SU-DHL-6 (cell line): ENCODE data around the gene HORMAD1.

Source experiments
- H2AFZ ChIP-seq: fragments of 200-600 bp; sonication (generic); 2 replicates; pipeline ENCODE4 v1.6.1; 2014; ENCODE audit warnings: low read depth, mild to moderate bottlenecking, moderate library complexity, mixed read lengths, antibody characterized with exemption, low read length; ENCODE audit not compliant: severe bottlenecking
- H3F3A ChIP-seq: fragments of 200-600 bp; shearing (Covaris generic); 2 replicates; pipeline ENCODE4 v1.6.0; 2016; ENCODE audit warnings: antibody characterized with exemption, mild to moderate bottlenecking; ENCODE audit not compliant: insufficient read depth
- H3K27ac ChIP-seq: fragments of 200-600 bp; sonication (generic); 2 replicates; pipeline ENCODE4 v1.5.1; 2016; ENCODE audit warnings: low read depth, mild to moderate bottlenecking, low read length, moderate library complexity, mixed read lengths
- H3K27me3 ChIP-seq: fragments of 200-600 bp; sonication (generic), shearing (Covaris generic); 2 replicates; pipeline ENCODE4 v1.6.0; 2014; ENCODE audit warnings: mild to moderate bottlenecking, low read length
- H3K36me3 ChIP-seq: fragments of 200-600 bp; sonication (generic); 2 replicates; pipeline ENCODE4 v1.6.1; 2014; ENCODE audit warnings: mild to moderate bottlenecking, low read length, mixed read lengths
- H3K4me2 ChIP-seq: fragments of 300-600, 200-600 bp; shearing (Covaris generic), sonication (generic); 2 replicates; pipeline ENCODE4 v1.6.0; 2014; ENCODE audit warnings: low read length, low read depth, mild to moderate bottlenecking; ENCODE audit not compliant: poor library complexity, severe bottlenecking
- H3K4me3 ChIP-seq: fragments of 200-600 bp; sonication (generic); 2 replicates; pipeline ENCODE4 v1.5.1; 2014; ENCODE audit warnings: antibody characterized with exemption, low read length, mild to moderate bottlenecking, mixed read lengths; ENCODE audit not compliant: insufficient read depth, poor library complexity, severe bottlenecking
- H3K79me2 ChIP-seq: fragments of 200-600 bp; sonication (generic); 2 replicates; pipeline ENCODE4 v1.6.1; 2014; ENCODE audit warnings: mild to moderate bottlenecking, low read length, moderate library complexity; ENCODE audit not compliant: insufficient read depth
- H3K9ac ChIP-seq: fragments of 200-600 bp; sonication (generic); 2 replicates; pipeline ENCODE4 v1.7.0; 2014; ENCODE audit warnings: mild to moderate bottlenecking, low read length
- H3K9me2 ChIP-seq: fragments of 200-600 bp; sonication (generic); replicated peaks from 2 replicates; pipeline ENCODE4 v1.6.1; 2014; ENCODE audit warnings: low read length; ENCODE audit not compliant: insufficient read depth
- H3K9me3 ChIP-seq: fragments of 200-600 bp; sonication (generic); 2 replicates; pipeline ENCODE4 v1.6.1; 2014; ENCODE audit warnings: low read length, mixed read lengths; ENCODE audit not compliant: insufficient read depth
- H4K20me1 ChIP-seq: fragments of 200-600 bp; sonication (generic); 2 replicates; pipeline ENCODE4 v1.6.1; 2014; ENCODE audit warnings: low read depth, mild to moderate bottlenecking, antibody characterized with exemption, low read length, moderate library complexity, mixed read lengths
- EZH2phosphoT487 ChIP-seq: fragments of 200-600 bp; sonication (generic), shearing (Covaris generic); conservative IDR thresholded peaks from 2 replicates; pipeline ENCODE4 v1.6.1; 2018; ENCODE audit warnings: mild to moderate bottlenecking, antibody characterized with exemption, low read length, moderate library complexity, mixed read lengths
- TF ChIP-seq, protein P1 (sequence below): fragments of 200-600 bp; sonication (generic); IDR thresholded peaks from one replicate; pipeline ENCODE4 v1.5.1; 2017; ENCODE audit warnings: antibody characterized with exemption, mild to moderate bottlenecking, low read length, moderate library complexity; ENCODE audit not compliant: insufficient read depth, poor library complexity, severe bottlenecking

The HORMAD1 gene

GRCh38 chr1:150686275-150686674 lies 34.4 kb downstream of the HORMAD1 start:
- H3K9me2 ChIP-seq, result no peaks in the 10 kb centered on the region
- no peak overlapping the region for H3K4me2 ChIP-seq
- H3K27ac ChIP-seq, result no peak overlapping the region
- H3K79me2 ChIP-seq, result no peaks in the 10 kb centered on the region
- H2AFZ ChIP-seq, result no peak overlapping the region
- TF ChIP-seq EZH2phosphoT487, result no peak
- TF ChIP-seq, protein P1, sequence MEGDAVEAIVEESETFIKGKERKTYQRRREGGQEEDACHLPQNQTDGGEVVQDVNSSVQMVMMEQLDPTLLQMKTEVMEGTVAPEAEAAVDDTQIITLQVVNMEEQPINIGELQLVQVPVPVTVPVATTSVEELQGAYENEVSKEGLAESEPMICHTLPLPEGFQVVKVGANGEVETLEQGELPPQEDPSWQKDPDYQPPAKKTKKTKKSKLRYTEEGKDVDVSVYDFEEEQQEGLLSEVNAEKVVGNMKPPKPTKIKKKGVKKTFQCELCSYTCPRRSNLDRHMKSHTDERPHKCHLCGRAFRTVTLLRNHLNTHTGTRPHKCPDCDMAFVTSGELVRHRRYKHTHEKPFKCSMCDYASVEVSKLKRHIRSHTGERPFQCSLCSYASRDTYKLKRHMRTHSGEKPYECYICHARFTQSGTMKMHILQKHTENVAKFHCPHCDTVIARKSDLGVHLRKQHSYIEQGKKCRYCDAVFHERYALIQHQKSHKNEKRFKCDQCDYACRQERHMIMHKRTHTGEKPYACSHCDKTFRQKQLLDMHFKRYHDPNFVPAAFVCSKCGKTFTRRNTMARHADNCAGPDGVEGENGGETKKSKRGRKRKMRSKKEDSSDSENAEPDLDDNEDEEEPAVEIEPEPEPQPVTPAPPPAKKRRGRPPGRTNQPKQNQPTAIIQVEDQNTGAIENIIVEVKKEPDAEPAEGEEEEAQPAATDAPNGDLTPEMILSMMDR, result no peak
- no peaks in the 10 kb centered on the region for H3K36me3 ChIP-seq
- no peaks in the 10 kb centered on the region for H4K20me1 ChIP-seq
- H3K4me3 ChIP-seq, result no peak overlapping the region
- H3K9ac ChIP-seq, result no peak overlapping the region
- no peaks in the 10 kb centered on the region for H3F3A ChIP-seq
- no peaks in the 10 kb centered on the region for H3K27me3 ChIP-seq
- H3K9me3 ChIP-seq, result no peaks in the 10 kb centered on the region

DNA sequence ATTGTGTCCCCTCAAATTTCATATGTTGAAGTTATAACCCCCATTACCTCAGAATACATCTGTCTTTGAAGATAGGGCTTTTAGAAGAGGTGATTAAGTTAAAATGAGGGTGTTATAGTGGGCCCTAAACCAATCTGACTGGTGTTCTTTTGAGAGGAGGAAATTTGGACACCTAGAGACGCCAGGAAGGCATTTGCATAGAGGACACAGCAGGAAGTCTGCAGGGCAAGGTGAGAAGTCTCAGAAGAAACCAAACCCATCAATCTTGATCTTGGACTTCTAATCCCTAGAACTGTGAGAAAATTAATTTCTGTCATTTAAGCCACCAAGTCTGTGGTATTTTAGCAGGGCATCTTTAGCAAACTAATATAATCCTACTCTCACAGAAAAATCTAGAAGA lies 36.8 kb downstream of the HORMAD1 start:
- TF ChIP-seq, protein P1, result no peak
- TF ChIP-seq EZH2phosphoT487, result no peak
- H3K27ac ChIP-seq, result no peak overlapping the region
- H3K27me3 ChIP-seq, result no peaks in the 10 kb centered on the region
- H3K9me3 ChIP-seq, result no peaks in the 10 kb centered on the region
- H3K79me2 ChIP-seq, result no peaks in the 10 kb centered on the region
- no peaks in the 10 kb centered on the region for H4K20me1 ChIP-seq
- no peaks in the 10 kb centered on the region for H3K9me2 ChIP-seq
- H3K9ac ChIP-seq, result no peak overlapping the region
- H3K4me3 ChIP-seq, result no peak overlapping the region
- no peak overlapping the region for H3K4me2 ChIP-seq
- no peaks in the 10 kb centered on the region for H3K36me3 ChIP-seq
- H2AFZ ChIP-seq, result no peak overlapping the region
- H3F3A ChIP-seq, result 0 out of 2 replicates have a peak, but pooled peaks cover 2% of the 10 kb centered on the region

DNA sequence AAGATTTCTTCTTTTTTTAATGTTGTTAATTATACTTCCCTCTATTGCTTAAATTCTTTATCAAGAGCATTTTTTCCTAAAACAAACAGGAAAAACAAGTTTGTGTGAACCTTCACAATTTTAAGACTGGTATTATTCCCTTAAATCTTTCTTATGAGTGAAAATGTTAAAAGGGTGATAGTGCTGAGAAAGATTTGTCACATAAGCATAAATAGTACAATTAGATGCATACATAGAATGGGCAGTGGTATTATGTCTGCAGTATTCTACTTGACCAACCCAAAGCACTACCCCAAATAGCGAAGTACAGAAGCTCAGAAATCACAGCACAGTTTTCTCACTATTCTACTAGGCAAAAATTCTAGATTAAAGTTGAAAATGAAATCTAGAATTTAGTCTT lies 41.7 kb downstream of the HORMAD1 start:
- Histone ChIP-seq H3K9me3 (no peaks in the 10 kb centered on the region), H3K79me2 (no peaks in the 10 kb centered on the region), H3K4me3 (no peak overlapping the region), H3K9ac (no peak overlapping the region), H3K36me3 (no peaks in the 10 kb centered on the region), H3K9me2 (no peaks in the 10 kb centered on the region), H3F3A (0 out of 2 replicates have a peak, but pooled peaks cover 3% of the 10 kb centered on the region), H3K27me3 (no peaks in the 10 kb centered on the region), H2AFZ (no peak overlapping the region), H3K27ac (no peak overlapping the region), H3K4me2 (no peak overlapping the region), H4K20me1 (no peaks in the 10 kb centered on the region)
- no peak for TF ChIP-seq EZH2phosphoT487
- TF ChIP-seq, protein P1, result no peak

GRCh38 chr1:150674881-150675280 lies 45.8 kb downstream of the HORMAD1 start:
- peaks cover 3% of the 10 kb centered on the region; the same call in 1 of the 2 replicates for H3F3A ChIP-seq
- H2AFZ ChIP-seq, result no peak overlapping the region
- H3K9me3 ChIP-seq, result no peaks in the 10 kb centered on the region
- TF ChIP-seq, protein P1, result no peak
- no peak for TF ChIP-seq EZH2phosphoT487
- H3K4me3 ChIP-seq, result no peak overlapping the region
- no peaks in the 10 kb centered on the region for H3K9me2 ChIP-seq
- H3K36me3 ChIP-seq, result no peaks in the 10 kb centered on the region
- H3K27me3 ChIP-seq, result no peaks in the 10 kb centered on the region
- no peak overlapping the region for H3K9ac ChIP-seq
- no peak overlapping the region for H3K27ac ChIP-seq
- H4K20me1 ChIP-seq, result no peaks in the 10 kb centered on the region
- H3K4me2 ChIP-seq, result no peak overlapping the region
- no peaks in the 10 kb centered on the region for H3K79me2 ChIP-seq
